ENCODE measurements around the gene CERS4. TPM values are rescaled to one million over a fixed set of nuclear protein-coding genes. Genes with fewer than 3 reads are reported as not detected.

Gene CERS4
- total and polyA plus RNA-seq, 10 of the 15 experiments (the other 5 are each of a cell fraction or from before 2014, with no cell fraction given): 0.34 to 62.1 (median 20.7) TPM

GRCh38 chr19:8240274-8241229 is 31.4 kb downstream of the CERS4 start (continued):
- TF ChIP-seq PRDM15 (CRISPR knock-in tag; IDR thresholded peaks at IDR 0.05) (peak; percentile 69; the same call in 1 of the 2 replicates), NFIC (IDR thresholded peaks at IDR 0.05; ENCODE audit: low read depth, low read length) (no peak), TARDBP (IDR thresholded peaks at IDR 0.05; ENCODE audit: borderline replicate concordance) (no peak), FOS (IDR thresholded peaks at IDR 0.05; ENCODE audit: borderline replicate concordance, extremely low read depth, insufficient read length) (no peak), ATF7 (IDR thresholded peaks at IDR 0.05; ENCODE audit: low read depth) (peak; percentile 82), IKZF2 (IDR thresholded peaks at IDR 0.05) (peak; percentile 68 to 76), RAD51 (IDR thresholded peaks at IDR 0.05) (peak; percentile 99), NR2F1 (conservative IDR thresholded peaks at IDR 0.05) (peak; percentile 59), SMAD5 (IDR thresholded peaks at IDR 0.05; ENCODE audit: low read depth) (no peak), JUNB (IDR thresholded peaks at IDR 0.05) (peak; percentile 33; the same call in 1 of the 2 replicates), RB1 (IDR thresholded peaks at IDR 0.05; ENCODE audit: borderline replicate concordance) (no peak), TCF12 (IDR thresholded peaks at IDR 0.05; ENCODE audit: low read depth, low read length) (0 out of 2 replicates have a peak, but pooled peaks have one; percentile 63), EED (IDR thresholded peaks at IDR 0.05; ENCODE audit: low read depth) (peak; percentile 62; the same call in 1 of the 2 replicates), DPF2 (IDR thresholded peaks at IDR 0.05) (peak; percentile 62; the same call in 1 of the 2 replicates), BHLHE40 (IDR thresholded peaks at IDR 0.05; ENCODE audit: borderline replicate concordance in 1 of 2, low read depth in 2 of 2, low read length in 1 of 2) (peak; percentile 97 to 98), RUNX3 (IDR thresholded peaks at IDR 0.05; ENCODE audit: low read length) (peak; percentile 90), POLR2A (IDR thresholded peaks at IDR 0.05; ENCODE audit: low read depth, low read length) (peak; percentile 38; the same call in 1 of the 2 replicates), MYB (IDR thresholded peaks at IDR 0.05; ENCODE audit: borderline replicate concordance, low read depth, low read length) (no peak), ATF3 (IDR thresholded peaks at IDR 0.05; ENCODE audit: borderline replicate concordance, extremely low read depth, low read depth, low read length) (peak; percentile 69; the same call in 1 of the 2 replicates), HDAC6 (IDR thresholded peaks at IDR 0.05; ENCODE audit: unreplicated experiment) (no peak), SRF (IDR thresholded peaks at IDR 0.05; ENCODE audit: low read depth in 2 of 2, low read length in 2 of 2) (no peak), ZSCAN29 (IDR thresholded peaks at IDR 0.05) (no peak), SUPT20H (IDR thresholded peaks at IDR 0.05; ENCODE audit: borderline replicate concordance, control insufficient read depth, low read depth, low read length) (no peak), PAX8 (IDR thresholded peaks at IDR 0.05) (no peak)
